SK-N-SH treated with all-trans-retinoic acid at 6 μM for 48 hours (cell line): ENCODE measurements around the gene GRM2.

Experiments
- ATAC-seq: fragments of 200-7000 bp; cut with Tn5 transposase; 3 replicates; pipeline ENCODE4 v1.9.1; 2020; ENCODE audit warnings: mild to moderate bottlenecking, moderate library complexity
- ARNTL ChIP-seq: fragments of 450-650 bp; formaldehyde crosslinking; IDR thresholded peaks from 2 replicates; pipeline ENCODE4 v1.5.0; 2020; ENCODE audit warnings: low read depth, mild to moderate bottlenecking, moderate library complexity, borderline replicate concordance
- BACH2 ChIP-seq: fragments of 250-450 bp; sonication (Bioruptor Pico); IDR thresholded peaks from 2 replicates; pipeline ENCODE4 v1.9.0; 2021; ENCODE audit warnings: mild to moderate bottlenecking, borderline replicate concordance
- CSDC2 ChIP-seq: fragments of 250-450 bp; sonication (Bioruptor Pico); IDR thresholded peaks from 2 replicates; pipeline ENCODE4 v1.5.0; 2020; ENCODE audit warnings: mild to moderate bottlenecking, moderate library complexity
- ESRRG ChIP-seq: fragments of 250-450 bp; sonication (Bioruptor Pico); IDR thresholded peaks from 2 replicates; pipeline ENCODE4 v1.6.1; 2021; ENCODE audit warnings: mild to moderate bottlenecking
- GLIS3 ChIP-seq: fragments of 250-450 bp; sonication (Bioruptor Pico); IDR thresholded peaks from 2 replicates; pipeline ENCODE4 v1.5.0; 2020; ENCODE audit warnings: mild to moderate bottlenecking, moderate library complexity
- ISL1 ChIP-seq: fragments of 250-450 bp; sonication (Bioruptor Pico); IDR thresholded peaks from 2 replicates; pipeline ENCODE4 v2.1.2; 2022; ENCODE audit warnings: mild to moderate bottlenecking, moderate library complexity
- OSR1 ChIP-seq: fragments of 250-450 bp; sonication (Bioruptor Pico); IDR thresholded peaks from 2 replicates; pipeline ENCODE4 v1.8.0; 2022; ENCODE audit warnings: moderate library complexity, mild to moderate bottlenecking, inconsistent platforms
- PPARA ChIP-seq: fragments of 250-450 bp; sonication (Bioruptor Pico); IDR thresholded peaks from 2 replicates; pipeline ENCODE4 v1.5.0; 2020; ENCODE audit warnings: mild to moderate bottlenecking, borderline replicate concordance
- RARB ChIP-seq: fragments of 250-450 bp; sonication (Bioruptor Pico); IDR thresholded peaks from 2 replicates; pipeline ENCODE4 v1.8.0; 2021; ENCODE audit warnings: mild to moderate bottlenecking, moderate library complexity
- SNAI2 ChIP-seq: fragments of 250-450 bp; sonication (Bioruptor Pico); IDR thresholded peaks from 2 replicates; pipeline ENCODE4 v1.5.0; 2020; ENCODE audit warnings: mild to moderate bottlenecking, moderate library complexity
- TCF4 ChIP-seq: fragments of 250-450 bp; sonication (Bioruptor Pico); IDR thresholded peaks from 2 replicates; pipeline ENCODE4 v1.8.0; 2021; ENCODE audit warnings: mild to moderate bottlenecking, moderate library complexity, borderline replicate concordance
- TOX ChIP-seq: fragments of 250-450 bp; sonication (Bioruptor Pico); IDR thresholded peaks from 2 replicates; pipeline ENCODE4 v1.8.0; 2021; ENCODE audit warnings: mild to moderate bottlenecking, moderate library complexity, borderline replicate concordance
- ZC3H10 ChIP-seq: fragments of 250-450 bp; sonication (Bioruptor Pico); IDR thresholded peaks from 2 replicates; pipeline ENCODE4 v1.5.1; 2021; ENCODE audit warnings: mild to moderate bottlenecking, moderate library complexity
- ZFP3 ChIP-seq: fragments of 250-450 bp; sonication (Bioruptor Pico); IDR thresholded peaks from 2 replicates; pipeline ENCODE4 v1.5.0; 2020; ENCODE audit warnings: mild to moderate bottlenecking, moderate library complexity
- ZFP30 ChIP-seq: fragments of 450-650 bp; formaldehyde crosslinking; IDR thresholded peaks from 2 replicates; pipeline ENCODE4 v1.5.0; 2022; ENCODE audit warnings: mild to moderate bottlenecking, moderate library complexity
- ZNF565 ChIP-seq: fragments of 450-650 bp; formaldehyde crosslinking; conservative IDR thresholded peaks from 2 replicates; pipeline ENCODE4 v1.5.0; 2020; ENCODE audit warnings: low read depth, mild to moderate bottlenecking, moderate library complexity
- ZNF70 ChIP-seq: fragments of 450-650 bp; formaldehyde crosslinking; IDR thresholded peaks from 2 replicates; pipeline ENCODE4 v1.5.0; 2020; ENCODE audit warnings: mild to moderate bottlenecking, moderate library complexity
- ZNF8 ChIP-seq: fragments of 450-650 bp; formaldehyde crosslinking; IDR thresholded peaks from 2 replicates; pipeline ENCODE4 v1.5.0; 2020; ENCODE audit warnings: mild to moderate bottlenecking, moderate library complexity
- TF ChIP-seq, protein P1 (sequence below): fragments of 250-450 bp; sonication (Bioruptor Pico); IDR thresholded peaks from 2 replicates; pipeline ENCODE4 v1.5.1; 2021; ENCODE audit warnings: mild to moderate bottlenecking, moderate library complexity
- TF ChIP-seq, protein P2 (sequence below): fragments of 250-450 bp; sonication (Bioruptor Pico); IDR thresholded peaks from 2 replicates; pipeline ENCODE4 v1.5.0; 2020; ENCODE audit warnings: mild to moderate bottlenecking, moderate library complexity
- TF ChIP-seq, protein P3 (sequence below): fragments of 250-450 bp; sonication (Bioruptor Pico); IDR thresholded peaks from 2 replicates; pipeline ENCODE4 v1.8.0; 2020; ENCODE audit warnings: mild to moderate bottlenecking, moderate library complexity, borderline replicate concordance

Gene GRM2

DNA sequence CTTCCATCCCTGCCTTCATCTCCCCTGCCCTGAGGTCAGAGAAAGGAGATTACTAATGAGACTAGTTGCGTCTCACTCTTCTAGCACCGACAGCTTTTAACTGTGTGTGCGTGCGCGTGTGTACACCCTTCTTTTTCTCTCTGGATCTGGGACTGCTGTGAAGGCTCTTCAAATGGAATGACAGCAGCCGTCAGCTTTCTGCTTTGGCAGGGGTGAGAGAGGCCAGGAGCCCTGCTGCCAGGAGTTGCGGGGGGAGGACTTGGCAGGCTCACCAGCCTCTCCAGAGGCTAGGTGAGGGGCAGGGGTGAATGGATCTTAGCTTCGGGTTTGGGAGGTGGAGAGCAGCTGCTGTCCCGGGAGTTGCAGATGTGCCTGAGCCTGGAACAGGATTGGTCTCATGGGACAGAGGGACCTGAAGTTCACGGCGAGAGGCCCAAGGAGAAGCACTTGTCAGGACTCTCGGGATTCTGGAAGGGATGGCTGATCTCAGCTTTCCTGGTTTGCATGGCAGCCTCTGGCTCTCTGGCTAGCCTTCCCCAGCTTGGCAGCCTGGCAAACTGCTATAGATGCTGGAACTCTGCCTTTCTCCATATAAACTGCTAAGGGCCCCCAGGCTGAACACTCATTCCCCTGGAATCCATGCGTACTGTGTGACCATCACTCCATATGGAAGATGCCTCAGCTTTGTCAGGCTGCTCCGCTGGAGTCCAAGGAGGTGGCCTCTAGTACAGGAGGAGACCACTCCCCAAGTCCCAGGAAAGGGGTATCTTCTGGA, 19.2 kb upstream of the GRM2 start (continued):
- TF ChIP-seq ZC3H10 (CRISPR knock-in tag) (no peak), GLIS3 (CRISPR knock-in tag) (no peak), ESRRG (CRISPR knock-in tag) (no peak), RARB (CRISPR knock-in tag) (no peak), ZFP3 (CRISPR knock-in tag) (no peak)
- TF ChIP-seq, protein P1, sequence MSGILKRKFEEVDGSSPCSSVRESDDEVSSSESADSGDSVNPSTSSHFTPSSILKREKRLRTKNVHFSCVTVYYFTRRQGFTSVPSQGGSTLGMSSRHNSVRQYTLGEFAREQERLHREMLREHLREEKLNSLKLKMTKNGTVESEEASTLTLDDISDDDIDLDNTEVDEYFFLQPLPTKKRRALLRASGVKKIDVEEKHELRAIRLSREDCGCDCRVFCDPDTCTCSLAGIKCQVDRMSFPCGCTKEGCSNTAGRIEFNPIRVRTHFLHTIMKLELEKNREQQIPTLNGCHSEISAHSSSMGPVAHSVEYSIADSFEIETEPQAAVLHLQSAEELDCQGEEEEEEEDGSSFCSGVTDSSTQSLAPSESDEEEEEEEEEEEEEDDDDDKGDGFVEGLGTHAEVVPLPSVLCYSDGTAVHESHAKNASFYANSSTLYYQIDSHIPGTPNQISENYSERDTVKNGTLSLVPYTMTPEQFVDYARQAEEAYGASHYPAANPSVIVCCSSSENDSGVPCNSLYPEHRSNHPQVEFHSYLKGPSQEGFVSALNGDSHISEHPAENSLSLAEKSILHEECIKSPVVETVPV (CRISPR knock-in tag) = no peak

DNA sequence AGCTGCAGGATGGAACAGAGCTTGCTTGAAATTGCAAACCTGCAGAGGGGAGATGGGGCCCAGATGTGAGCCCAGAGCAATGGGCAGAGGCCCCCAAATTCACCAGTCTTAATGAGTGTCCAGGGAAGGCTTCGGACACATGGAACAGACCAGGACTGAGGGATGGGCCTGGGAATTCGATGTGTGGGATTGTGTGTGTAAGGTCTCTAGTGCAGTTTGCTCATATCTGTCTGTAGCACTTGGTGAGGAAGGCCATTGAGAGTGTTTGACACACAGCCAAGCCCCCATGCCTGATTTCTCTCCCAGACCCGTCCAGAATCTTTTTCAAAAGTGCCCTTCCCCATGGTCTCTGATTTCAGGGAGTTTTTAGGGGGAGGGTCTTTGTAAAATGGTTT, 18.7 kb upstream of the GRM2 start:
- TF ChIP-seq, protein P2, sequence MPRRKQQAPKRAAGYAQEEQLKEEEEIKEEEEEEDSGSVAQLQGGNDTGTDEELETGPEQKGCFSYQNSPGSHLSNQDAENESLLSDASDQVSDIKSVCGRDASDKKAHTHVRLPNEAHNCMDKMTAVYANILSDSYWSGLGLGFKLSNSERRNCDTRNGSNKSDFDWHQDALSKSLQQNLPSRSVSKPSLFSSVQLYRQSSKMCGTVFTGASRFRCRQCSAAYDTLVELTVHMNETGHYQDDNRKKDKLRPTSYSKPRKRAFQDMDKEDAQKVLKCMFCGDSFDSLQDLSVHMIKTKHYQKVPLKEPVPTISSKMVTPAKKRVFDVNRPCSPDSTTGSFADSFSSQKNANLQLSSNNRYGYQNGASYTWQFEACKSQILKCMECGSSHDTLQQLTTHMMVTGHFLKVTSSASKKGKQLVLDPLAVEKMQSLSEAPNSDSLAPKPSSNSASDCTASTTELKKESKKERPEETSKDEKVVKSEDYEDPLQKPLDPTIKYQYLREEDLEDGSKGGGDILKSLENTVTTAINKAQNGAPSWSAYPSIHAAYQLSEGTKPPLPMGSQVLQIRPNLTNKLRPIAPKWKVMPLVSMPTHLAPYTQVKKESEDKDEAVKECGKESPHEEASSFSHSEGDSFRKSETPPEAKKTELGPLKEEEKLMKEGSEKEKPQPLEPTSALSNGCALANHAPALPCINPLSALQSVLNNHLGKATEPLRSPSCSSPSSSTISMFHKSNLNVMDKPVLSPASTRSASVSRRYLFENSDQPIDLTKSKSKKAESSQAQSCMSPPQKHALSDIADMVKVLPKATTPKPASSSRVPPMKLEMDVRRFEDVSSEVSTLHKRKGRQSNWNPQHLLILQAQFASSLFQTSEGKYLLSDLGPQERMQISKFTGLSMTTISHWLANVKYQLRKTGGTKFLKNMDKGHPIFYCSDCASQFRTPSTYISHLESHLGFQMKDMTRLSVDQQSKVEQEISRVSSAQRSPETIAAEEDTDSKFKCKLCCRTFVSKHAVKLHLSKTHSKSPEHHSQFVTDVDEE (CRISPR knock-in tag) = no peak
- TF ChIP-seq ZFP3 (CRISPR knock-in tag) (no peak), ESRRG (CRISPR knock-in tag) (no peak), BACH2 (CRISPR knock-in tag) (no peak), TOX (CRISPR knock-in tag) (no peak), ISL1 (CRISPR knock-in tag) (no peak), ARNTL (no peak), TCF4 (CRISPR knock-in tag) (no peak), ZNF70 (CRISPR knock-in tag) (no peak), SNAI2 (CRISPR knock-in tag) (no peak), OSR1 (CRISPR knock-in tag) (no peak), ZNF8 (no peak), CSDC2 (CRISPR knock-in tag) (no peak), PPARA (CRISPR knock-in tag) (no peak), ZFP30 (CRISPR knock-in tag) (no peak), ZC3H10 (CRISPR knock-in tag) (no peak), ZNF565 (no peak)
- TF ChIP-seq, protein P3, sequence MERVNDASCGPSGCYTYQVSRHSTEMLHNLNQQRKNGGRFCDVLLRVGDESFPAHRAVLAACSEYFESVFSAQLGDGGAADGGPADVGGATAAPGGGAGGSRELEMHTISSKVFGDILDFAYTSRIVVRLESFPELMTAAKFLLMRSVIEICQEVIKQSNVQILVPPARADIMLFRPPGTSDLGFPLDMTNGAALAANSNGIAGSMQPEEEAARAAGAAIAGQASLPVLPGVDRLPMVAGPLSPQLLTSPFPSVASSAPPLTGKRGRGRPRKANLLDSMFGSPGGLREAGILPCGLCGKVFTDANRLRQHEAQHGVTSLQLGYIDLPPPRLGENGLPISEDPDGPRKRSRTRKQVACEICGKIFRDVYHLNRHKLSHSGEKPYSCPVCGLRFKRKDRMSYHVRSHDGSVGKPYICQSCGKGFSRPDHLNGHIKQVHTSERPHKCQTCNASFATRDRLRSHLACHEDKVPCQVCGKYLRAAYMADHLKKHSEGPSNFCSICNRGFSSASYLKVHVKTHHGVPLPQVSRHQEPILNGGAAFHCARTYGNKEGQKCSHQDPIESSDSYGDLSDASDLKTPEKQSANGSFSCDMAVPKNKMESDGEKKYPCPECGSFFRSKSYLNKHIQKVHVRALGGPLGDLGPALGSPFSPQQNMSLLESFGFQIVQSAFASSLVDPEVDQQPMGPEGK (CRISPR knock-in tag) = no peak
- TF ChIP-seq, protein P1 (CRISPR knock-in tag) = no peak
- TF ChIP-seq, all 23 proteins: peak for 0
- ATAC-seq = no peak

DNA sequence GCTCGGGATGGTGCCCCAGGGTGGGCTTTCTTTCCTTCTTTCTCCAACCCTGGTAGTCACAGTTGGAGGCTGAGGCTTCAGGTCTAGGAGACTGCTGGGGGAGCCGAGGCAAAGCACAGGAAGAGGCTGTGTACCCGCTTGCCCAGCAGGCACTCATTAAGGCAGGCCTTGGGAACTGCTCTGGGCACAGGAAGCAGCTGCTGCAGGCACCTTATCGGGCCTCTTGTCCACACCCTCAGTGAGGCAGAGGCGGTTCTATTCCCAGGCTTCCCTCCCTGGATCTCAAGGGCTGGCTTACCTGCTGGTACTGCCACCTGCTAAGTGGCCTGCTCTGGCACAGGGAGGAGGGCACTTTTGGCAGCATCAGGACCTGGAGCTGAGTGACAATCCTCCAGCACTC, 15.8 kb upstream of the GRM2 start:
- no peak for ATAC-seq
- TF ChIP-seq, protein P1 (CRISPR knock-in tag) = no peak
- TF ChIP-seq ZNF565 = no peak
- TF ChIP-seq CSDC2 (CRISPR knock-in tag) = no peak
- TF ChIP-seq RARB (CRISPR knock-in tag) = no peak
- no peak for TF ChIP-seq ZNF8
- TF ChIP-seq GLIS3 (CRISPR knock-in tag) = no peak
- TF ChIP-seq TCF4 (CRISPR knock-in tag) = no peak
- TF ChIP-seq SNAI2 (CRISPR knock-in tag) = no peak
- TF ChIP-seq ISL1 (CRISPR knock-in tag) = no peak
